Lower lobe of right lung (tissue), 2 donors: Measurements from ENCODE around the gene CAMK2D. TPM values are rescaled to one million over a fixed set of nuclear protein-coding genes. Genes with fewer than 3 reads are reported as not detected.

Source experiments
- ATAC-seq, 2 donors: fragments of 200-7000 bp; cut with Tn5 transposase; one replicate each; pipeline ENCODE4 v1.9.1; 2020 to 2022; ENCODE audit warnings: mild to moderate bottlenecking in 2 of 2, moderate library complexity in 2 of 2
- DNase-seq: peaks from one replicate; pipeline ENCODE4 v3.0.0-alpha.2; 2020
- H3K27ac ChIP-seq: fragments of 200-600 bp; one replicate; pipeline ENCODE4 v1.8.0; 2022
- H3K27me3 ChIP-seq: fragments of 200-600 bp; one replicate; pipeline ENCODE4 v1.8.0; 2022; ENCODE audit warnings: low read depth
- H3K36me3 ChIP-seq: fragments of 200-600 bp; one replicate; pipeline ENCODE4 v1.8.0; 2022; ENCODE audit warnings: mild to moderate bottlenecking
- H3K4me1 ChIP-seq: fragments of 200-600 bp; one replicate; pipeline ENCODE4 v1.8.0; 2022
- H3K4me3 ChIP-seq: fragments of 200-600 bp; one replicate; pipeline ENCODE4 v1.8.0; 2022; ENCODE audit warnings: mild to moderate bottlenecking
- H3K9me3 ChIP-seq: fragments of 200-600 bp; one replicate; pipeline ENCODE4 v1.8.0; 2022
- intact Hi-C: fragments of 100-400 bp; cut with DNase I; formaldehyde crosslinking; loops from one replicate; pipeline ENCODE4 v1.11.0; 2022
- total RNA-seq: library from RNA; stranded (reverse); fragmentation: NEBNext Ultra II Directional; extraction: Animal tissue kit (Norgen Biotek cat#: 25700); gene quantifications from one replicate; pipeline ENCODE4 v1.2.1, GENCODE V29; 2021
- TF ChIP-seq, protein P1 (sequence below): fragments of 200-600 bp; IDR thresholded peaks from one replicate; pipeline ENCODE4 v1.8.0; 2022; ENCODE audit warnings: antibody characterized with exemption, mild to moderate bottlenecking
- donor health status: DM: no; HTN: yes; CAD: no; lungs with severe emphysema.

CAMK2D gene
- total RNA-seq, 1 donor from 2014 or later = 40.7 TPM

DNA sequence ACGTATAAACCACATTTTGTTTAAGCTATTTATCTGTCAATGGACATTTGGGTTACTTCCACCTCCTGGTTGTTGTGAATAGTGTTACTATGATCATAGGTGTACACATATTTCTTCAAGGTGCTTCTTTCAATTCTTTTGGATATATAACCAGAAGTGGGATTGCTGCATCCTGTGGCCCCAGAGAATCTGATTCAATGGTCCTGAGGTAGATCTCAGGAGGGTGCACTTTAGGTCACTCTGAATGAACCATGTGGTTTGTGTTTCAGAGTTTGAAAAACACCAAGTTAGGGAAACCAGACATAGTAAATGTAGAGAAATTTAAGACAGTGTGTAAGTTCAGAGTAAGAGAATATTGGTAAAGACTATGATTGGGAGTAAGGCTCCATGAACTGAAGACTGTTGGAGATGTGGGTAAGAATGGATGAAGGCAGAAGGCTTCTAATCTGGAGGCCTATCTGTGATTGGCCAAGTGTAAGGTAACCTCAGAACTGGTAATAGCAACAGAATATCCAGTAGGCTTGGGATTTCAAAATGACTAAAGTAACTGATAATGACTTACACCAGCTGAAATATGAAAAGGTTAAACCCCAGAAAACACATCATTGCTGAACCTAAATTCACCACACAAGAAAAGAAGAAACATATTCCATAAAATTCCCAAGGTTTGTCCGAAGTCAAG, 236.9 kb downstream of the CAMK2D start:
- TF ChIP-seq, protein P1, sequence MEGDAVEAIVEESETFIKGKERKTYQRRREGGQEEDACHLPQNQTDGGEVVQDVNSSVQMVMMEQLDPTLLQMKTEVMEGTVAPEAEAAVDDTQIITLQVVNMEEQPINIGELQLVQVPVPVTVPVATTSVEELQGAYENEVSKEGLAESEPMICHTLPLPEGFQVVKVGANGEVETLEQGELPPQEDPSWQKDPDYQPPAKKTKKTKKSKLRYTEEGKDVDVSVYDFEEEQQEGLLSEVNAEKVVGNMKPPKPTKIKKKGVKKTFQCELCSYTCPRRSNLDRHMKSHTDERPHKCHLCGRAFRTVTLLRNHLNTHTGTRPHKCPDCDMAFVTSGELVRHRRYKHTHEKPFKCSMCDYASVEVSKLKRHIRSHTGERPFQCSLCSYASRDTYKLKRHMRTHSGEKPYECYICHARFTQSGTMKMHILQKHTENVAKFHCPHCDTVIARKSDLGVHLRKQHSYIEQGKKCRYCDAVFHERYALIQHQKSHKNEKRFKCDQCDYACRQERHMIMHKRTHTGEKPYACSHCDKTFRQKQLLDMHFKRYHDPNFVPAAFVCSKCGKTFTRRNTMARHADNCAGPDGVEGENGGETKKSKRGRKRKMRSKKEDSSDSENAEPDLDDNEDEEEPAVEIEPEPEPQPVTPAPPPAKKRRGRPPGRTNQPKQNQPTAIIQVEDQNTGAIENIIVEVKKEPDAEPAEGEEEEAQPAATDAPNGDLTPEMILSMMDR = no peak

DNA sequence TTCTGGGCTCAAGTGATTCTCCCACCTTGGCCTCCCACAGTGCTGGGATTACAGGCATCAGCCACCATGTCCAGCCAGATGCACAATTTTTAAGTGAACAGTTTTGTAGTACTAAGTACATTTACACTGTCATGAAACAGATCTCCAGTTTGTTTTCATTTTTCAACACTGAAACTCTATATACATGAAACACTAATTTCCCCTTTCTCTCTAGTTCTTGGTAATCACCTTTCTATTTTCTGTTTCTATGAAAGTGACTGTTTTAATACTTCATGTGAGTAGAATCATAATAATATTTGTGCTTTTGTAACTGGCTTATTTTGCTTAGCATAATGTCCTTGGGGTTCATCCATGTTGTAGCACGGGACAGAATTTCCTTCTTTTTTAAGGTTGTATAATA, 237.4 kb downstream of the CAMK2D start:
- DNase-seq (no peak), ATAC-seq (no peak)
- peaks cover 26% of the 10 kb centered on the region for H3K36me3 ChIP-seq
- intact Hi-C loops = no loop called here
- no peaks in the 10 kb centered on the region for H3K4me1 ChIP-seq
- TF ChIP-seq, protein P1 = no peak
- H3K9me3 ChIP-seq = no peaks in the 10 kb centered on the region
- H3K27ac ChIP-seq = no peak overlapping the region
- H3K4me3 ChIP-seq = no peak overlapping the region
- H3K27me3 ChIP-seq = no peaks in the 10 kb centered on the region

More for the DNA sequence above, 236.9 kb downstream of the CAMK2D start:
- Histone ChIP-seq H3K36me3 (peaks cover 31% of the 10 kb centered on the region), H3K9me3 (no peaks in the 10 kb centered on the region), H3K4me1 (no peaks in the 10 kb centered on the region), H3K27me3 (no peaks in the 10 kb centered on the region), H3K4me3 (no peak overlapping the region), H3K27ac (no peak overlapping the region)
- ATAC-seq (no peak), DNase-seq (no peak)
- intact Hi-C loops = no loop called here

DNA sequence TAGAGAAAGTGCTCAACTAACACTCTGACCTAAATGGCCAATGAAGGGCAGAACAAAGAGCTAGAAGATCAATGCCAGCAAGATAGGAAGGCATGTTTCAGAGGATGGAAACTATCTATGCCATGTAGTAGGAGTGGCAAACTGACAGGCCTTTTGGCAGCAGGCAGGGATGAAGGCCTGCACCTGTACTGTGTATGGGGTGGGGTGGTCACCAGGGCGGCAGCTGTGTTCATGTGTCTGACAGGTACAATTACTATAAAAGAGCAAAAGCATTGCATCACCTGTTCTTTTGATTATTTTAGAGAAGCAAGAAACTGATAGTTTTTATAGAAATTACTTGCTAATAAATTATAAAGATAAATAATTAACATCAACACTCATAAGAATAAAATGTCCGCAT, 239.1 kb downstream of the CAMK2D start:
- Histone ChIP-seq H3K27ac (no peak overlapping the region), H3K9me3 (no peaks in the 10 kb centered on the region), H3K4me3 (no peak overlapping the region), H3K4me1 (no peaks in the 10 kb centered on the region), H3K36me3 (peaks cover 25% of the 10 kb centered on the region), H3K27me3 (no peaks in the 10 kb centered on the region)
- no peak for DNase-seq
- TF ChIP-seq, protein P1 = no peak
- ATAC-seq = no peak
- intact Hi-C loops = no loop called here

DNA sequence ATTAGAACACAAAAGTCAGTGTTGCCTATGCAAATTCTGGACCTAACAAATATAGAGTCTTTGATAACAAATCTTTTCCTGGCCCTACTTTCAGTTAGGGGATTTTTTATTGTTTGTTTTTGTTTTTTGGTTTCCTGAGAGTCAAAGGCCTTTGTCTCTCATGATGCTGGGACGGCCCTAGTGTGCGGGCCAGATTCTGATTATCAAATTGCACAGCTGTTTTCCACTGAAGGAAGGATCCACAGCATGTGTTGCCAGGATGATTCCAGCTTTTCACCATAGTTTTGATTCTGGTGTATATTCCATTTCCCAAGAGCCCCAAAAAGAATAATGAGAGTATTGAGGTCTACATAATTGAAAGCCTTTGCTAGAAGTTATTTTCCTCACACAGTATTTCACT, 248.2 kb downstream of the CAMK2D start:
- H3K4me1 ChIP-seq = no peaks in the 10 kb centered on the region
- no peaks in the 10 kb centered on the region for H3K9me3 ChIP-seq
- H3K27ac ChIP-seq = no peak overlapping the region
- DNase-seq (no peak), ATAC-seq (no peak)
- TF ChIP-seq, protein P1 = no peak
- H3K27me3 ChIP-seq = no peaks in the 10 kb centered on the region
- H3K36me3 ChIP-seq = peaks cover 52% of the 10 kb centered on the region
- H3K4me3 ChIP-seq = no peak overlapping the region
- intact Hi-C loops = no loop called here

DNA sequence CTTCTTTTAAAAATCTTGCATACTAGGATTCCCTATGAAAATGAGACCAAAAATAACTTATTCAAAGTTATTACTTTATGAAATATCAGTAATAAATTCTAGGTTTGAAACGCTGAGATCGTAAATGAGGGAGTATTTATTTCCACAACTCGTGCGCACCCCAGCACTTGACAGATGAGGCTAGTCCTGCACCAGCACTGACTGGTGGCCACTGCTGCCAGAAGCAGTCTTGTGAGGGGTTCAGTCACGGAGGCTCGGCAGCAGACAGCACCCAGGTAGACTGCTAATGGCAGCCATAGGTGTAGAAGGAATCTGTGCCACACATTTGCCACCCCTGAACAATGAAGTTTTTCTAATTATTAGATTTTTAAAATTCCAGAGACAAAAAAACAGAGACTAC, 248.7 kb downstream of the CAMK2D start:
- DNase-seq (no peak), ATAC-seq (no peak)
- H3K9me3 ChIP-seq = no peaks in the 10 kb centered on the region
- TF ChIP-seq, protein P1 = no peak
- H3K27me3 ChIP-seq = no peaks in the 10 kb centered on the region
- intact Hi-C loops = no loop called here
- H3K36me3 ChIP-seq = peaks cover 53% of the 10 kb centered on the region
- H3K4me1 ChIP-seq = no peaks in the 10 kb centered on the region
- no peak overlapping the region for H3K27ac ChIP-seq
- H3K4me3 ChIP-seq = no peak overlapping the region
